ENCODE data around the gene FAAP100. TPM values are rescaled to one million over a fixed set of nuclear protein-coding genes. Genes with fewer than 3 reads are reported as not detected.

The FAAP100 gene
- polyA plus RNA-seq, 1 of the 3 experiments (the other 2 are of a cell fraction): 18.9 TPM

DNA sequence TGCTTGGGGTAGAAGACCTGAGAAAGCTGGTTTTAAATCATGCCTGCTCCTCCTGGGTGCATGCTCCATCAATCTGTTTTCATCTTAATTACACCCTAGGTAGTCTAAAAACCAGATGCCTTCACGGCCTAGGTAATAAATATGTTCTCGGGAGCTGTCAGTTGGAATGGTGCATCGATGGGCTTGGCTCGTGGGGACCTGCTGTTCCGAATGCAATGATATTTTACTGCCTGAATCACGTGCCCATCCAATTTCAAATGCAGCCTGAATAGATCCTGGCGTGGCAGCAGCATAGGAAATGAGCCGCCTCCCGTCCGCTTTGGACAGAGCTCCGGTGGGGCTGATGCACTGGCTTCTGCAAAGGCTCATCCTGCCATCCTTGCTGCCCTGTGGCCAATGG, 18.8 kb upstream of the FAAP100 start:
- 94% methylated on average over 11 of the region's 11 CpGs for WGBS (ENCODE audit: low lambda C conversion rate)
- Histone ChIP-seq H3K9ac (no peak overlapping the region), H4K20me1 (ENCODE audit: insufficient read depth) (peaks cover 1% of the 10 kb centered on the region), H3K9me2 (no peaks in the 10 kb centered on the region), H3K4me3 (ENCODE audit: low read depth in 2 of 2, low read length in 1 of 2) (no peak overlapping the region), H3F3A (replicated peaks; ENCODE audit: insufficient read depth) (peaks cover 42% of the 10 kb centered on the region), H3K9me3 (no peaks in the 10 kb centered on the region), H3K27ac (ENCODE audit: low read depth in 2 of 2, low read length in 1 of 2) (no peak overlapping the region), H3K79me2 (ENCODE audit: insufficient read depth) (peaks cover 48% of the 10 kb centered on the region), H3K27me3 (ENCODE audit: insufficient read depth) (no peaks in the 10 kb centered on the region), H2AFZ (ENCODE audit: low read depth) (no peak overlapping the region), H3K4me2 (no peak overlapping the region), H3K4me1 (ENCODE audit: control insufficient read depth in 1 of 2, insufficient read depth in 2 of 2, low read depth in 1 of 2, low read length in 1 of 2) (peaks cover 38 to 43% of the 10 kb centered on the region in 2 experiments), H3K36me3 (replicated peaks in 1 of 2; ENCODE audit: control insufficient read depth in 1 of 2, insufficient read depth in 2 of 2, low read length in 1 of 2) (peaks cover 65 to 69% of the 10 kb centered on the region in 2 experiments)
- CTCF ChIA-PET: interaction anchor here (3.2 kb wide), 1 partner anchor 30 kb away, joined by 14 read pairs; no protein-coding TSS in a partner anchor
- POLR2A ChIA-PET: no interaction called here
- DNase-seq: no peak
- TF ChIP-seq, protein P1, sequence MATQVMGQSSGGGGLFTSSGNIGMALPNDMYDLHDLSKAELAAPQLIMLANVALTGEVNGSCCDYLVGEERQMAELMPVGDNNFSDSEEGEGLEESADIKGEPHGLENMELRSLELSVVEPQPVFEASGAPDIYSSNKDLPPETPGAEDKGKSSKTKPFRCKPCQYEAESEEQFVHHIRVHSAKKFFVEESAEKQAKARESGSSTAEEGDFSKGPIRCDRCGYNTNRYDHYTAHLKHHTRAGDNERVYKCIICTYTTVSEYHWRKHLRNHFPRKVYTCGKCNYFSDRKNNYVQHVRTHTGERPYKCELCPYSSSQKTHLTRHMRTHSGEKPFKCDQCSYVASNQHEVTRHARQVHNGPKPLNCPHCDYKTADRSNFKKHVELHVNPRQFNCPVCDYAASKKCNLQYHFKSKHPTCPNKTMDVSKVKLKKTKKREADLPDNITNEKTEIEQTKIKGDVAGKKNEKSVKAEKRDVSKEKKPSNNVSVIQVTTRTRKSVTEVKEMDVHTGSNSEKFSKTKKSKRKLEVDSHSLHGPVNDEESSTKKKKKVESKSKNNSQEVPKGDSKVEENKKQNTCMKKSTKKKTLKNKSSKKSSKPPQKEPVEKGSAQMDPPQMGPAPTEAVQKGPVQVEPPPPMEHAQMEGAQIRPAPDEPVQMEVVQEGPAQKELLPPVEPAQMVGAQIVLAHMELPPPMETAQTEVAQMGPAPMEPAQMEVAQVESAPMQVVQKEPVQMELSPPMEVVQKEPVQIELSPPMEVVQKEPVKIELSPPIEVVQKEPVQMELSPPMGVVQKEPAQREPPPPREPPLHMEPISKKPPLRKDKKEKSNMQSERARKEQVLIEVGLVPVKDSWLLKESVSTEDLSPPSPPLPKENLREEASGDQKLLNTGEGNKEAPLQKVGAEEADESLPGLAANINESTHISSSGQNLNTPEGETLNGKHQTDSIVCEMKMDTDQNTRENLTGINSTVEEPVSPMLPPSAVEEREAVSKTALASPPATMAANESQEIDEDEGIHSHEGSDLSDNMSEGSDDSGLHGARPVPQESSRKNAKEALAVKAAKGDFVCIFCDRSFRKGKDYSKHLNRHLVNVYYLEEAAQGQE (IDR thresholded peaks at IDR 0.05; ENCODE audit: low read depth, low read length): no peak
- TF ChIP-seq CHD2 (IDR thresholded peaks at IDR 0.05; ENCODE audit: low read length, partially characterized antibody) (no peak), NRF1 (IDR thresholded peaks at IDR 0.05; ENCODE audit: low read depth, low read length) (no peak), SIN3A (IDR thresholded peaks at IDR 0.05; ENCODE audit: borderline replicate concordance, low read depth, low read length) (no peak), RXRA (IDR thresholded peaks at IDR 0.05; ENCODE audit: borderline replicate concordance, low read depth) (no peak), MEF2A (IDR thresholded peaks at IDR 0.05; ENCODE audit: borderline replicate concordance, low read depth) (no peak), GATA2 (CRISPR knock-in tag; IDR thresholded peaks at IDR 0.05) (no peak), MXI1 (IDR thresholded peaks at IDR 0.05; ENCODE audit: low read depth, low read length) (no peak)
- TF ChIP-seq, protein P2, sequence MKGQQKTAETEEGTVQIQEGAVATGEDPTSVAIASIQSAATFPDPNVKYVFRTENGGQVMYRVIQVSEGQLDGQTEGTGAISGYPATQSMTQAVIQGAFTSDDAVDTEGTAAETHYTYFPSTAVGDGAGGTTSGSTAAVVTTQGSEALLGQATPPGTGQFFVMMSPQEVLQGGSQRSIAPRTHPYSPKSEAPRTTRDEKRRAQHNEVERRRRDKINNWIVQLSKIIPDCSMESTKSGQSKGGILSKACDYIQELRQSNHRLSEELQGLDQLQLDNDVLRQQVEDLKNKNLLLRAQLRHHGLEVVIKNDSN (IDR thresholded peaks at IDR 0.05; ENCODE audit: borderline replicate concordance, low read depth): no peak

DNA sequence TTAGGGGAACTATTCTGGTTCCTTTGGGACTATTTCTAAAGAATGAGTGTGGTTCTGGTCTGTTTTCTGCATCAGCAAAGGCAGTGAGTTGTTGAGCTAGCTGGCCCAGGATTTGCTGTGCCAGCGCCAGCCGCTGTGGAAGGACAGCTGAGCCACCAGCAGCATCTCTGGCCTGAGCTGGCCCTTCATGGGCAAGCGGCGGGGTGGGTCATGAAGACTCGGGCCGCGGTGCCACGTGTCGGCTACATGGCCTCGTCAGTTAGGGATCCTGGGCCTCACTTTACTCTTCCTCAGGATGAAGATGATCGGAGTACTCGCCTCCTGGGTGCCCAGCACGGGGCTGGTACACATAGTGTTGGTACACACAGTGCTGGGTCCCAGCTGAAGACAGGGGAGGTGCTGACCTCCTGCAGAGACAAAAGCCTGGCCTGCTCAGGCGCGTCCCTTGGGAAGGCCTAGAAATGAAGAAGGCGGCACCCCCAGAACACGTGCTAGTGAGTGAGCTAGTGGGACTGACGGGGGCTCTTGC, 17.9 kb upstream of the FAAP100 start:
- no peaks in the 10 kb centered on the region for H3K9me3 ChIP-seq
- H2AFZ ChIP-seq (ENCODE audit: low read depth): no peak overlapping the region
- no peaks in the 10 kb centered on the region for H3K27me3 ChIP-seq (ENCODE audit: insufficient read depth)
- CTCF ChIA-PET: interaction anchor here (1.2 to 3.2 kb wide), 3 partner anchors 31 to 85 kb away, joined by 3 to 14 read pairs (median 7); no protein-coding TSS in a partner anchor
- peaks cover 48% of the 10 kb centered on the region for H3K79me2 ChIP-seq (ENCODE audit: insufficient read depth)
- no peak overlapping the region for H3K4me2 ChIP-seq
- H3F3A ChIP-seq (replicated peaks; ENCODE audit: insufficient read depth): peaks cover 51% of the 10 kb centered on the region
- no peaks in the 10 kb centered on the region; the same call in 1 of the 2 replicates for H4K20me1 ChIP-seq (ENCODE audit: insufficient read depth)
- no peaks in the 10 kb centered on the region for H3K9me2 ChIP-seq
- no peak overlapping the region for H3K9ac ChIP-seq
- no peak overlapping the region for H3K4me3 ChIP-seq (ENCODE audit: low read depth in 2 of 2, low read length in 1 of 2)
- H3K36me3 ChIP-seq (replicated peaks in 1 of 2; ENCODE audit: control insufficient read depth in 1 of 2, insufficient read depth in 2 of 2, low read length in 1 of 2): peaks cover 66 to 71% of the 10 kb centered on the region in 2 experiments
- WGBS (ENCODE audit: low lambda C conversion rate): 96% methylated on average over 17 of the region's 18 CpGs
- peaks cover 42 to 44% of the 10 kb centered on the region in 2 experiments for H3K4me1 ChIP-seq (ENCODE audit: control insufficient read depth in 1 of 2, insufficient read depth in 2 of 2, low read depth in 1 of 2, low read length in 1 of 2)
- no peak for DNase-seq
- H3K27ac ChIP-seq (ENCODE audit: low read depth in 2 of 2, low read length in 1 of 2): no peak overlapping the region
- POLR2A ChIA-PET: no interaction called here
- TF ChIP-seq RFX5 (IDR thresholded peaks at IDR 0.05; ENCODE audit: low read length) (no peak), RCOR1 (IDR thresholded peaks at IDR 0.05; ENCODE audit: low read length) (no peak), EP300 (IDR thresholded peaks at IDR 0.05; ENCODE audit: borderline replicate concordance in 1 of 2, low read depth in 1 of 2, low read length in 1 of 2) (no peak), TAF1 (IDR thresholded peaks at IDR 0.05; ENCODE audit: borderline replicate concordance, low read depth, low read length) (no peak), EZH2phosphoT487 (IDR thresholded peaks at IDR 0.05; ENCODE audit: borderline replicate concordance, low read depth) (no peak), JUND (IDR thresholded peaks at IDR 0.05) (no peak), TEAD4 (IDR thresholded peaks at IDR 0.05; ENCODE audit: borderline replicate concordance, insufficient read depth) (no peak), SIN3A (IDR thresholded peaks at IDR 0.05; ENCODE audit: borderline replicate concordance, low read depth, low read length) (no peak), RAD21 (IDR thresholded peaks at IDR 0.05; ENCODE audit: low read length) (no peak)
- TF ChIP-seq, protein P3, sequence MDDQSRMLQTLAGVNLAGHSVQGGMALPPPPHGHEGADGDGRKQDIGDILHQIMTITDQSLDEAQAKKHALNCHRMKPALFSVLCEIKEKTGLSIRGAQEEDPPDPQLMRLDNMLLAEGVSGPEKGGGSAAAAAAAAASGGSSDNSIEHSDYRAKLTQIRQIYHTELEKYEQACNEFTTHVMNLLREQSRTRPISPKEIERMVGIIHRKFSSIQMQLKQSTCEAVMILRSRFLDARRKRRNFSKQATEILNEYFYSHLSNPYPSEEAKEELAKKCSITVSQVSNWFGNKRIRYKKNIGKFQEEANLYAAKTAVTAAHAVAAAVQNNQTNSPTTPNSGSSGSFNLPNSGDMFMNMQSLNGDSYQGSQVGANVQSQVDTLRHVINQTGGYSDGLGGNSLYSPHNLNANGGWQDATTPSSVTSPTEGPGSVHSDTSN (IDR thresholded peaks at IDR 0.05): no peak
- TF ChIP-seq, protein P1 (IDR thresholded peaks at IDR 0.05; ENCODE audit: low read depth, low read length): no peak
